ENCODE data around the gene ARRDC2.

GRCh38 chr19:18013210-18014111, 5.5 kb downstream of the ARRDC2 start:
- TF ChIP-seq, protein P1, sequence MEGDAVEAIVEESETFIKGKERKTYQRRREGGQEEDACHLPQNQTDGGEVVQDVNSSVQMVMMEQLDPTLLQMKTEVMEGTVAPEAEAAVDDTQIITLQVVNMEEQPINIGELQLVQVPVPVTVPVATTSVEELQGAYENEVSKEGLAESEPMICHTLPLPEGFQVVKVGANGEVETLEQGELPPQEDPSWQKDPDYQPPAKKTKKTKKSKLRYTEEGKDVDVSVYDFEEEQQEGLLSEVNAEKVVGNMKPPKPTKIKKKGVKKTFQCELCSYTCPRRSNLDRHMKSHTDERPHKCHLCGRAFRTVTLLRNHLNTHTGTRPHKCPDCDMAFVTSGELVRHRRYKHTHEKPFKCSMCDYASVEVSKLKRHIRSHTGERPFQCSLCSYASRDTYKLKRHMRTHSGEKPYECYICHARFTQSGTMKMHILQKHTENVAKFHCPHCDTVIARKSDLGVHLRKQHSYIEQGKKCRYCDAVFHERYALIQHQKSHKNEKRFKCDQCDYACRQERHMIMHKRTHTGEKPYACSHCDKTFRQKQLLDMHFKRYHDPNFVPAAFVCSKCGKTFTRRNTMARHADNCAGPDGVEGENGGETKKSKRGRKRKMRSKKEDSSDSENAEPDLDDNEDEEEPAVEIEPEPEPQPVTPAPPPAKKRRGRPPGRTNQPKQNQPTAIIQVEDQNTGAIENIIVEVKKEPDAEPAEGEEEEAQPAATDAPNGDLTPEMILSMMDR (IDR thresholded peaks at IDR 0.05): no peak
- TF ChIP-seq POLR2A (IDR thresholded peaks at IDR 0.05) (no peak), POLR2AphosphoS5 (IDR thresholded peaks at IDR 0.05) (no peak)
